GM12873 (cell line): Measurements from ENCODE around the gene TBC1D13.

Experiments used
- TF ChIP-seq, protein P1 (sequence below): IDR thresholded peaks from 2 replicates; pipeline ENCODE4 v1.5.1; 2012; ENCODE audit warnings: low read depth, mild to moderate bottlenecking, moderate library complexity, low read length, control low read depth; ENCODE audit not compliant: insufficient read depth; ENCODE audit errors: missing control alignments

TBC1D13 gene, protein sequence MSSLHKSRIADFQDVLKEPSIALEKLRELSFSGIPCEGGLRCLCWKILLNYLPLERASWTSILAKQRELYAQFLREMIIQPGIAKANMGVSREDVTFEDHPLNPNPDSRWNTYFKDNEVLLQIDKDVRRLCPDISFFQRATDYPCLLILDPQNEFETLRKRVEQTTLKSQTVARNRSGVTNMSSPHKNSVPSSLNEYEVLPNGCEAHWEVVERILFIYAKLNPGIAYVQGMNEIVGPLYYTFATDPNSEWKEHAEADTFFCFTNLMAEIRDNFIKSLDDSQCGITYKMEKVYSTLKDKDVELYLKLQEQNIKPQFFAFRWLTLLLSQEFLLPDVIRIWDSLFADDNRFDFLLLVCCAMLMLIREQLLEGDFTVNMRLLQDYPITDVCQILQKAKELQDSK

DNA sequence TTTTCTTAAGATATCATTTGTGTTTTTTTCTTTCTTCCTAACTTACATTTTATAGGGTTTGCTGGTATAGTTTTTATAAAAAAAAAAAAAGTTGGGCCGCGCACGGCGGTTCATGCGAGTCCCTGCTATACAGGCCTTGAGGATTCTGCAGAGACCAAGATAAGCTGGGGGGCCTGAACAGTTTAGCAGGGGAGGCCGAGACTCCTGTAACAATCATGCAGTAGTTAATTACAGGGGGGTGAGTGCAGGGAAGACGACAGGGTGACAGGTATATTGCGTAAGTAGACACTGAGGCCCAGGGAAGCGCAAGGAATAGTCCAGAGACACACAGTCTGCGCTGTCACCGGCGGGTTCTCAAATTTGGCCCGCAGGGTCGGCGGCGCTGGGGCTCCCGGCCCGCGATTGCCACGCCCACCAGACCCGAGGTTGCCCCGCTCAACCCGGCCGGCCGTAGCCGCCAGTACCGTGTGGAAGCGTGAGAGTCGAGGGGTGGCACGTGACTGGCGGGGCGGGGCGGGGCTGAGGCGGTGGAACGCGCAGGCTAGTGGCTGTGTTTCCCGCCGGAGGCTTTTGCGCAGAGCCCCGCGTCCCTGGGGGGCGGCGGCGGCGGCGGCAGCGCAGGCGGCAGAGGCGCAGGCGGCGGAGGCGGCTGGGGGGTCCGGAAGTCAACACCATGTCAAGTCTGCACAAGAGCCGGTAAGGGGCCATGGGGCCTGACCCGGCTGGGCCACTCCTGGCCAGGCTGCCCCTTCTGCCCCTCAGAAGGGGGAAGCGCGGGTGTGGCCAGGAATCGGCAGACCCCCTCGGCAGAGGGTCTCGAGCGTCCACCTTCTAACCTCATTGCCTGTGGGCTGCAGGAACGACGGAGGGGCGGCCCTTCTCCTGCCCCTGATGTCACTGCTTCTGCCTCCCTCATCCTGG is at the start of gene TBC1D13:
Gene TBC1D13 (plus strand): TSS at position 573 of the 921 bp plus-strand sequence. CDS start 101 bp downstream, at position 674.
- TF ChIP-seq, protein P1, sequence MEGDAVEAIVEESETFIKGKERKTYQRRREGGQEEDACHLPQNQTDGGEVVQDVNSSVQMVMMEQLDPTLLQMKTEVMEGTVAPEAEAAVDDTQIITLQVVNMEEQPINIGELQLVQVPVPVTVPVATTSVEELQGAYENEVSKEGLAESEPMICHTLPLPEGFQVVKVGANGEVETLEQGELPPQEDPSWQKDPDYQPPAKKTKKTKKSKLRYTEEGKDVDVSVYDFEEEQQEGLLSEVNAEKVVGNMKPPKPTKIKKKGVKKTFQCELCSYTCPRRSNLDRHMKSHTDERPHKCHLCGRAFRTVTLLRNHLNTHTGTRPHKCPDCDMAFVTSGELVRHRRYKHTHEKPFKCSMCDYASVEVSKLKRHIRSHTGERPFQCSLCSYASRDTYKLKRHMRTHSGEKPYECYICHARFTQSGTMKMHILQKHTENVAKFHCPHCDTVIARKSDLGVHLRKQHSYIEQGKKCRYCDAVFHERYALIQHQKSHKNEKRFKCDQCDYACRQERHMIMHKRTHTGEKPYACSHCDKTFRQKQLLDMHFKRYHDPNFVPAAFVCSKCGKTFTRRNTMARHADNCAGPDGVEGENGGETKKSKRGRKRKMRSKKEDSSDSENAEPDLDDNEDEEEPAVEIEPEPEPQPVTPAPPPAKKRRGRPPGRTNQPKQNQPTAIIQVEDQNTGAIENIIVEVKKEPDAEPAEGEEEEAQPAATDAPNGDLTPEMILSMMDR: no peak

DNA sequence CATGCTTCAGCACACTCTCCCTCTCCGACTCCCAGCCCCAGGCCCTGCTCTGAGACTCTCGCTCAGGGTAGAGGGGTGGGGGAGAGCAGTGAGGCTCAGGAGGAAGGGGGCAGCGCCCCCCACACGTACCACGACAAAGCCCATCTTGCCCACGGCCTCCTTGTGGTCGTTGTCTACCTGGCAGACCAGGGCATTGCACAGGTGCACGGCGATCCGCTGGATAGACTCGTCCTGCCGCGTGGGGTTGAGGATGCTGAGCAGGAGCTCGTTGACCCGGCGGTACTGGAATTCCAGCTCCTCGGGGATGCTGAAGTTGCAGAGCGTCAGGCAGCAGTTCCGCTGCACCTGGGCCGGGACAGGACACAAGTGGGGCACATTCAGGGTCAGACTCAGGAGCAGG is 44.7 kb upstream of the TBC1D13 start:
- TF ChIP-seq, protein P1: no peak

DNA sequence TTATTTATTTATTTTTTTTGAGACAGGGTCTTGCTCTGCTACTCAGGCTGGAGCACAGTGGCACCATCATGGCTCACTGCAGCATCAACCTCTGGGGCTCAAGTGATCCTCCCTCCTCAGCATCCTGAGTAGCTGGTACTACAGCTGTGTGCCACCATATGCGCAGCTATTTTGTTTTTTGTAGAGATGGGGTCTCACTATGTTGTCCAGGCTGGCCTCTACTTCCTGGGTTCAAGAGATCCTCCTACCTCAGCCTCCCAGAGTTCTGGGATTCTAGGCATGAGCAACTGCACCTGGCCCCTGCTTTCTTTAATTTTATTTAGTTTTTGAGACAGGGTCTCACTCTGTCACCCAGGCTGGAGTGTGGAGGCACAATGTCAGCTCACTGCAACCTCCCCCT is 43.6 kb upstream of the TBC1D13 start:
- TF ChIP-seq, protein P1: no peak

DNA sequence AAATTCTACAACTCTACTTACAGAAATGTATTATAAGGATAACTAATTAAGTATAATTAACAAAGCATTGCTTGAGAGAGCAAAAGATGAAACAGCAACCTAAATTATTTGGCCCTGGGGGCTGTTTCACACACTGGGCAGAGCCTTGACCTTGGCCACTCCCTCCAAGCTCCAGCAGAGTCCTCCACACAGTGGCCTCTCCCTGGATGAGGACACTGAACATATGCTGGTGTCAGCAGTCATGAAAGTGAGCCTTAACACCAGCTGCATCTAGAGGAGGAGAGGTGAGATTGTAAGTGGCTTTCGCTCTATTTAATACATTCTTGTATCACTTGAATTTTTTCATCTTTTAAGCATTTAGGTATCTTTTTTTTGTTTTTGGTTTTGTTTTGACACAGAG is 39.8 kb upstream of the TBC1D13 start:
- TF ChIP-seq, protein P1: no peak

DNA sequence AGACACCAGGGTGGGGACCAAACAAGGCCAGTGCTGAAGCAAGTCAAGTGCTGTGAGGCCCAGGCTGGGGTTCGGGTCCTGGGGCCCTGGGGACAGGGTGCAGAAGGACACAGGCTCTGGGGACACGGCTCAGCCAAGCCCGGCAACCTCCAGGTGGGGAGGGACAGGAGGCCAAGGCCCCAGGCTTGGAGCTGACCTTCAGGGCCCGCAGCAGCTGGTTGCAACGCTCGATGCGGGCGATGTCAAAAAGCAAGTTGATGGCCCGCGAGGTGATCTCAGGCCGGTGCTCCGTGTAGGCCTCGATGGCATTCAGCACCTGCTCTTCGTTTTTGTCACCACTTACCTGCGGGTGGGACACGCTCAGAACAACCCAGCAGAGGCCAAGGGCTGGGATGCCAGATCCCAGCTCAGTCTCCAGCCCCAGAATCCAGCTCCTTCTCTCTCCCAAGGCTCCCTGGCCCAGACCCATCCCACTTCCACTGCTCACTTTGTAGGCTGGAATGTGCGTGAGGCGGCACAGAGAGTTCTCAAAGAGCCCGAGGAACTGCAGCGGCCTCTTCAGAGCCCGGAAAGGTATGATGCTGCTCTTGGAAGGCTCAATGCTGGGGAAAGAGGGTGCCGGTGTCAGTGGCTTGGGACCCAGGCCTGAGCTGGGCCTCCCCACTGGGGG is 36.0 kb upstream of the TBC1D13 start:
- TF ChIP-seq, protein P1: no peak

DNA sequence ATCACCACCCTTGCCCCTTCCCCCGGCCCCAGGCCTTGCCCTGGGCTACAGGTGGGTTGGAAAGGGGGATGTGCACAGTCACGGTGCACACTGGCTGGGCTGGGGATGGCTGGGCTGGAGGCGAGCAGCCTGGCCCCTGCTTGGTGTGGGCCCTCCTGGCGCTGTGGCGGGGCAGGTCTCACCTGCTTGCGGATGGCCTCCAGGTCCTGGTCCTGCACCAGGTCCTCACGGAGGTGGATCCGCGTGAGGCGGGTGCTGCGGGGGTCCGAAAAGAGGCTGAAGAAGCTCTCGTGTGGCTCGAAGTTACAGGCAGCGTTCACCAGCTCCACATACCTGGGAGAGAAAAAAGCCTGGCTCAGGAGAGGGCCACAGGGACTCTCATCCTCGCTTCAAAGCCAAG is 33.4 kb upstream of the TBC1D13 start:
- TF ChIP-seq, protein P1: no peak
